Uterus (tissue), 2 donors: ENCODE measurements around the gene ZNF888.

Source experiments
- CTCF ChIP-seq, 4 experiments: fragments of 200-600 bp in 2 of 4; fragments of 450-650 bp in 2 of 4; sonication (generic) in 2 of 4; IDR thresholded peaks; one replicate each; pipeline ENCODE4 v1.5.1; 2016 to 2019; ENCODE audit warnings: antibody characterized with exemption in 4 of 4, mild to moderate bottlenecking in 2 of 4, moderate library complexity in 1 of 4
- POLR2A ChIP-seq, 2 donors: fragments of 450-650 bp; IDR thresholded peaks; one replicate each; pipeline ENCODE4 v1.6.1; 2016; ENCODE audit warnings: antibody characterized with exemption in 2 of 2, mild to moderate bottlenecking in 1 of 2, moderate library complexity in 1 of 2

GRCh38 chr19:52943884-52944643 is 20.8 kb upstream of the ZNF888 start:
- no peak for TF ChIP-seq CTCF (IDR thresholded peaks at IDR 0.05)
- no peak for TF ChIP-seq POLR2A (IDR thresholded peaks at IDR 0.05)
